Mucosa of descending colon (tissue), 3 donors: ENCODE results near the gene IGIP. TPM values are rescaled to one million over a fixed set of nuclear protein-coding genes. Genes with fewer than 3 reads are reported as not detected.

ENCODE experiments used
- ATAC-seq: fragments of 200-7000 bp; cut with Tn5 transposase; one replicate; pipeline ENCODE4 v1.9.1; 2020; ENCODE audit warnings: mild to moderate bottlenecking, moderate library complexity
- DNase-seq, 3 donors: peaks; one replicate each; pipeline ENCODE4 v3.0.0-alpha.2; 2020
- H3K36me3 ChIP-seq: fragments of 200-600 bp; one replicate; pipeline ENCODE4 v1.8.0; 2021; ENCODE audit warnings: low read depth, mild to moderate bottlenecking
- H3K4me1 ChIP-seq: fragments of 200-600 bp; one replicate; pipeline ENCODE4 v1.8.0; 2021; ENCODE audit warnings: low read depth, mild to moderate bottlenecking
- H3K4me3 ChIP-seq: fragments of 200-600 bp; one replicate; pipeline ENCODE4 v1.8.0; 2021; ENCODE audit warnings: mild to moderate bottlenecking
- H3K9me3 ChIP-seq: fragments of 200-600 bp; one replicate; pipeline ENCODE4 v1.8.0; 2021; ENCODE audit warnings: mild to moderate bottlenecking
- intact Hi-C, 2 donors: fragments of 100-400 bp; cut with DNase I in 1 of 2; cut with micrococcal nuclease in 1 of 2; formaldehyde crosslinking; loops; one replicate each; pipeline versions ENCODE4 v1.11.0 to v1.11.1; 2022; cut with DNase I, micrococcal nuclease
- total RNA-seq, 3 donors: library from RNA; stranded (reverse); fragmentation: NEBNext Ultra II Directional in 2 of 3; extraction: Animal tissue kit (Norgen Biotek cat#: 25700) in 2 of 3; gene quantifications; one replicate each; pipeline versions ENCODE4 v1.2.1 to v1.2.4, GENCODE V29; 2021 to 2023
- TF ChIP-seq, protein P1 (sequence below): fragments of 200-600 bp; IDR thresholded peaks from one replicate; pipeline ENCODE4 v1.8.0; 2022; ENCODE audit warnings: antibody characterized with exemption, mild to moderate bottlenecking
- donor health status: DM: no; HTN: no; CAD: no; lungs with moderate emphysema.
- donor health status: DM: no; HTN: no; CAD: no.
- donor health status: DM: no; HTN: yes; CAD: no.

Gene IGIP
- total RNA-seq, 3 donors from 2014 or later = 8.1 to 25.1 (median 9.8) TPM

DNA sequence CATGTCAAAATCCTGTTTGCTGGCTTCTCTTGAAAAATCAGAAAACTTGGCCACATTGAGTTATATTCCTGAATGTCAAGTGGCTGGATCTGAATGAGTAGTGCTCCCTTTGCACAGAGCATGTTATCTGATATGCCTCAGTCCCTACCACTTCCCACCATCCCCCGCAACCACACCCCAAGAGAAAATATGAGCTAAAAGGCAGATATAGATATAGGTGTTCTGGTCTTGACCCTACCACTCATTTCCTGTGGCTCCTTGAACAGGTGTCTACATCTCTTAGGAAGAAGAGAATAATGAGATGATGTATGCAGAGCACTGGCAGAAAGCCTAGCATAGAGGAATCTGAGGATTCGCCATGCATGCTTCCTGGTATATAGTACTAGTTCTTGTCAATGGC lies 42.6 kb downstream of the IGIP start:
- no peak for DNase-seq
- Histone ChIP-seq H3K36me3 (no peaks in the 10 kb centered on the region), H3K9me3 (no peaks in the 10 kb centered on the region), H3K4me1 (peaks cover 17% of the 10 kb centered on the region), H3K4me3 (no peak overlapping the region)
- TF ChIP-seq, protein P1, sequence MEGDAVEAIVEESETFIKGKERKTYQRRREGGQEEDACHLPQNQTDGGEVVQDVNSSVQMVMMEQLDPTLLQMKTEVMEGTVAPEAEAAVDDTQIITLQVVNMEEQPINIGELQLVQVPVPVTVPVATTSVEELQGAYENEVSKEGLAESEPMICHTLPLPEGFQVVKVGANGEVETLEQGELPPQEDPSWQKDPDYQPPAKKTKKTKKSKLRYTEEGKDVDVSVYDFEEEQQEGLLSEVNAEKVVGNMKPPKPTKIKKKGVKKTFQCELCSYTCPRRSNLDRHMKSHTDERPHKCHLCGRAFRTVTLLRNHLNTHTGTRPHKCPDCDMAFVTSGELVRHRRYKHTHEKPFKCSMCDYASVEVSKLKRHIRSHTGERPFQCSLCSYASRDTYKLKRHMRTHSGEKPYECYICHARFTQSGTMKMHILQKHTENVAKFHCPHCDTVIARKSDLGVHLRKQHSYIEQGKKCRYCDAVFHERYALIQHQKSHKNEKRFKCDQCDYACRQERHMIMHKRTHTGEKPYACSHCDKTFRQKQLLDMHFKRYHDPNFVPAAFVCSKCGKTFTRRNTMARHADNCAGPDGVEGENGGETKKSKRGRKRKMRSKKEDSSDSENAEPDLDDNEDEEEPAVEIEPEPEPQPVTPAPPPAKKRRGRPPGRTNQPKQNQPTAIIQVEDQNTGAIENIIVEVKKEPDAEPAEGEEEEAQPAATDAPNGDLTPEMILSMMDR = no peak
- no peak for ATAC-seq
- intact Hi-C loops = loop anchor here in 1 of 2 donors (5.0 kb wide), 1 partner anchor 179 kb away; the partner anchor contains the start of gene HBEGF

DNA sequence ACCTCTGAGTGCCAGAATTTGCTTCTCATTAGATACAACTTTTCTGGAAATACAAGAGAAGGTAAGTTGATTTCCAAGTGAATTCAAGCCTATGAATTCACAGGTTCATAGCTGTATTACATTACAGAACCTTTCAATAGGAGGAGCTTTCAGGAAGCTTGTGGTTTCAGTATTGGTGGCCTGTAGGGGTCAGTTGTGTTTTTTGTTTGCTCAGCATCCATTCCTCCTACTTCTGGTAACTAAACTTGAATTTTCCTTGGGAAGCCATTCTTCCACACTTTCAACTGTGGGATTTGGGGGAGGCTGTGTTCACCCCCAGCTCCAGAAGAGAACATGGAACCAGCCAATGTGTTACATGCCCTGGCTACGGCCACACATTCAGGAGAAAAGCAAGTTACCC lies 43.7 kb downstream of the IGIP start:
- TF ChIP-seq, protein P1 = no peak
- Histone ChIP-seq H3K4me1 (peaks cover 15% of the 10 kb centered on the region), H3K36me3 (no peaks in the 10 kb centered on the region), H3K4me3 (no peak overlapping the region), H3K9me3 (no peaks in the 10 kb centered on the region)
- intact Hi-C loops = loop anchor here in 1 of 2 donors (5.0 kb wide), 1 partner anchor 178 kb away; the partner anchor contains the start of gene HBEGF
- DNase-seq (no peak), ATAC-seq (no peak)

DNA sequence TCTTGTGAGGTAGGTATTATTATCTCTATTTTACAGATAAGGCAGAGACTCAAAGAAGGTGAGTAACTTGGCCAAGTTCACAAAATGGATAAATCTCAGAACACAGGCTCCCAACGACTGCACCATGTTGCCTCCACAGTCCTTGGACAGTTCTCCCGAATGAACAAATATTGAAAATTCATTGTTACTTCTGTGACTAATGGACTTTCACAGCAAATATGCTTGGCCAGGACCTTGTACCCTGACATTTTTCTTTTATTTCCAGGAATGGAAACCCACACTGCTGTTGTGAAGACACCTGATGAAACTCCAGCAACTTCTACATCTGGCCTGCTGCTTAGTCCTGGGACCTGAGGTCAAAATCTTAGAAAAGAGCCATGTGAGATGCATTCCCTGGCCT lies 46.7 kb downstream of the IGIP start:
- Histone ChIP-seq H3K9me3 (no peaks in the 10 kb centered on the region), H3K36me3 (no peaks in the 10 kb centered on the region), H3K4me3 (no peak overlapping the region), H3K4me1 (peaks cover 16% of the 10 kb centered on the region)
- intact Hi-C loops = no loop called here
- no peak for ATAC-seq
- TF ChIP-seq, protein P1 = no peak
- DNase-seq = no peak

DNA sequence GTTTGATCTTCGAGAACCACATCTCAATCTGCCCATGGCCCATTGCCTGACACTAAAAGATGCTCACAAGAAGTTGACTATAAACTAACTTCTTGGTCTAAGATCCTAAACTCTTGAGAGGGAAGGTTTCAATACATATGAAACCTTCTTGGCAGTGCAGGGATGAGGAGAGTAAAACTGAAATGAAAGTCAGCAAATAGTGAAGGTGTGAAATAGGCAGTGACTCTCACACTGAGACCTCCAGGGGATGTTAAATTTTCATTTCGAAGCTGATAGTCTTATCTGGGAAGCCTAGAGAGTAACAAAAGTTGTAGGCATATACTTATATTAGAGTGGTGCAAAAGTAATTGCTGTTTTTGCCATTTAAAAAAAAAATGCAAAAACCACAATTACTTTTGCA lies 48.3 kb downstream of the IGIP start:
- TF ChIP-seq, protein P1 = no peak
- intact Hi-C loops = no loop called here
- Histone ChIP-seq H3K4me3 (no peak overlapping the region), H3K4me1 (peaks cover 20% of the 10 kb centered on the region), H3K36me3 (no peaks in the 10 kb centered on the region), H3K9me3 (no peaks in the 10 kb centered on the region)
- ATAC-seq (no peak), DNase-seq (no peak)

DNA sequence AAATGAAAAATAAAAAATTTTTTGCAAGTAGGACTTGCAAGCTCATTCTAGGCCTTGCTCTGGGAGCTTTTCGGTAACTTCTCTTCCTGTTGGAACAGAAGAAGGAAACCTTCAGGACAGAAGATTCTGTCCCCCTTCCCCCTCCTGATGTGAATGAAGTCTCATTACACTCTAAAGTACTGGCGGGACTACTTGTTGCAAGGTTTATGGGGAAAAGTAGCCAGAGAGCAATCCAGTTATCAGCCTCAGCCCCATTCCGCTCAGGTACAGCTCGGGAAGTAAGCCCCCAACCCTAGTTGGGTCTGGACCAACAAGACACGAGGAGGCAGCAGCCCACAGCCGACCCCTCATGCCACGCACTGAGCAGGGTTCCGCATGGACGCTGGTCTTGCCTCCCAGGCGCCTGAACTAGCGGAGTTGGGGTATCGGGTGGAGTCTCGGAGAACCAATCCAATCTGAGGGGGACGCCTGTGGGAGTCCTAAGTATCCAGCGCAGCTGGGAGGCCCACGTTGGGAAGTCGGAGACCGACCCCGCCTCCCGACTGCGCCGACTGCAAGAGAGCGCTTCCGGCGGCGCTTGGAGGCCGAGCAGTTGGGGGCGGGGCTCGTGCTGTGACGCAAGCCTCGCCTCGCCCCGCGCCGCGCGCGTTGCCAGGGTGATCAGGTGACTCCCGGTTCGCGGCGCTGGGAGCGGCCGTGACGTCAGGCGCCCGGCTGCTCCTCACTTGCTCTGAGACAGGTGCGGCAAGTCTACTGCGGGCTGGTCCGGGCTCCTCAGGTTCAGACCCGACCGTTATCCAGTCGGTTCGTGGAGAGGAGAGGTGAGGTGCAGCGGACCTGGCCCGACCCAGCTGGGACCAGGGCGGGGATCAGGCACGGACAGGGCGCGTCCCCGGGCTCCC lies 49.0 kb downstream of the IGIP start, which contains the start of gene CYSTM1:
TSS of gene CYSTM1 (plus strand) at position 724 of the 902 bp plus-strand sequence. CDS start 19,278 bp downstream, outside the sequence.
- TF ChIP-seq, protein P1 = no peak
- H3K9me3 ChIP-seq = no peaks in the 10 kb centered on the region
- DNase-seq = peak; percentile 99
- no peaks in the 10 kb centered on the region for H3K36me3 ChIP-seq
- H3K4me3 ChIP-seq = peak within 1 kb of the TSS; percentile 84
- peak; percentile 93 for ATAC-seq
- H3K4me1 ChIP-seq = peaks cover 20% of the 10 kb centered on the region
- intact Hi-C loops = no loop called here
